Lung (tissue), 12 donors: ENCODE measurements around the gene OSBPL9. TPM values are rescaled to one million over a fixed set of nuclear protein-coding genes. Genes with fewer than 3 reads are reported as not detected.

ENCODE experiments used
- ATAC-seq: fragments of 200-7000 bp; cut with Tn5 transposase; one replicate; pipeline ENCODE4 v1.9.1; 2020; ENCODE audit warnings: moderate number of reproducible peaks; ENCODE audit not compliant: insufficient read depth, low FRiP score
- DNase-seq, 3 donors: peaks; one replicate each; pipeline ENCODE4 v3.0.0-alpha.2; 2013 to 2017
- H3K27ac ChIP-seq, 2 donors: one replicate each; pipeline ENCODE4 v1.5.1; 2013; ENCODE audit warnings: mild to moderate bottlenecking in 2 of 2, moderate library complexity in 2 of 2, control low read depth in 1 of 2, inconsistent platforms in 1 of 2, low read depth in 1 of 2, low read length in 1 of 2
- H3K27me3 ChIP-seq, 3 donors: one replicate each; pipeline ENCODE4 v1.5.1; 2013; ENCODE audit warnings: low read length in 2 of 3; ENCODE audit not compliant: control insufficient read depth in 3 of 3, insufficient read depth in 3 of 3
- H3K36me3 ChIP-seq, 4 donors: one replicate each; pipeline ENCODE4 v1.5.1; 2013; ENCODE audit warnings: low read length in 4 of 4, mild to moderate bottlenecking in 1 of 4, moderate library complexity in 1 of 4; ENCODE audit not compliant: control insufficient read depth in 4 of 4, insufficient read depth in 4 of 4
- H3K4me1 ChIP-seq, 5 donors: one replicate each; pipeline ENCODE4 v1.5.1; 2013; ENCODE audit warnings: low read length in 5 of 5, mild to moderate bottlenecking in 2 of 5, moderate library complexity in 1 of 5; ENCODE audit not compliant: control insufficient read depth in 5 of 5, insufficient read depth in 5 of 5
- H3K4me3 ChIP-seq: one replicate; pipeline ENCODE4 v1.5.1; 2013; ENCODE audit warnings: mild to moderate bottlenecking, control low read depth, moderate library complexity
- H3K9ac ChIP-seq, 2 donors: one replicate each; pipeline ENCODE4 v1.5.1; 2013; ENCODE audit warnings: low read length in 2 of 2, control low read depth in 1 of 2; ENCODE audit not compliant: insufficient read depth in 1 of 2
- H3K9me3 ChIP-seq, 4 donors: one replicate each; pipeline ENCODE4 v1.5.1; 2013; ENCODE audit warnings: low read length in 3 of 4, mild to moderate bottlenecking in 1 of 4, moderate library complexity in 1 of 4; ENCODE audit not compliant: control insufficient read depth in 4 of 4, insufficient read depth in 3 of 4
- CTCF ChIP-seq: IDR thresholded peaks from 2 replicates; pipeline ENCODE4 v1.5.1; 2012; ENCODE audit warnings: mild to moderate bottlenecking; ENCODE audit errors: control extremely low read depth, extremely low read depth
- WGBS, 2 donors: extraction: QIAGEN DNeasy Blood & Tissue Kit; methylation state at CpG; one replicate each; pipeline ENCODE4 v1.1.7; 2013; 5-methylcytosine and 5-hydroxymethylcytosine counted together
- polyA plus RNA-seq, 2 donors: library from polyadenylated mRNA; stranded (reverse); fragments of 200-250 nt; gene quantifications; one replicate each; pipeline ENCODE4 v1.2.1, GENCODE V29; 2013
- total RNA-seq, 2 donors: library from RNA; depleted of rRNA in 1 of 2; stranded (reverse); fragments of >200 nt in 1 of 2; gene quantifications; one replicate each; pipeline ENCODE4 v1.2.1, GENCODE V29; 2014 to 2021
- donor health status: control.
- donor health status: control.
- donor health status: Bipolar disorder and iron deficiency.
- donor health status: healthy.
- donor health status: DM: yes; HTN: yes; CAD: no.

OSBPL9 gene
- total and polyA plus RNA-seq, 4 donors: 36.8 to 135 (median 72.4) TPM

- Histone ChIP-seq H3K27me3 (no peaks in the 10 kb centered on the region), H3K4me1 (peaks cover 0 to 26% (median 9%) of the 10 kb centered on the region in 5 donors), H3K27ac (no peak overlapping the region), H3K36me3 (no peaks in the 10 kb centered on the region), H3K9ac (no peak overlapping the region), H3K9me3 (no peaks in the 10 kb centered on the region), H3K4me3 (no peak overlapping the region)
- no peak for DNase-seq
- no peak for ATAC-seq
- TF ChIP-seq CTCF: no peak
- 86 to 96% methylated on average over 4 of the region's 4 CpGs for WGBS, 2 donors
Observed at GRCh38 chr1:51610637-51611036, 6.3 kb upstream of the OSBPL9 start.

- no peak for TF ChIP-seq CTCF
- no peak overlapping the region for H3K9ac ChIP-seq
- peak overlapping the region in 1 of 2 donors; percentile 46 for H3K27ac ChIP-seq
- ATAC-seq (no peak), DNase-seq (peak; percentile 25 to 95 (median 92))
- no peaks in the 10 kb centered on the region for H3K36me3 ChIP-seq
- no peaks in the 10 kb centered on the region for H3K9me3 ChIP-seq
- H3K4me1 ChIP-seq: peaks cover 3 to 31% (median 9%) of the 10 kb centered on the region in 5 donors
- no peaks in the 10 kb centered on the region for H3K27me3 ChIP-seq
- no peak overlapping the region for H3K4me3 ChIP-seq
- WGBS, 2 donors: 38 to 44% methylated on average over 2 of the region's 2 CpGs
Observed at GRCh38 chr1:51612447-51612961, 4.4 kb upstream of the OSBPL9 start.

DNA sequence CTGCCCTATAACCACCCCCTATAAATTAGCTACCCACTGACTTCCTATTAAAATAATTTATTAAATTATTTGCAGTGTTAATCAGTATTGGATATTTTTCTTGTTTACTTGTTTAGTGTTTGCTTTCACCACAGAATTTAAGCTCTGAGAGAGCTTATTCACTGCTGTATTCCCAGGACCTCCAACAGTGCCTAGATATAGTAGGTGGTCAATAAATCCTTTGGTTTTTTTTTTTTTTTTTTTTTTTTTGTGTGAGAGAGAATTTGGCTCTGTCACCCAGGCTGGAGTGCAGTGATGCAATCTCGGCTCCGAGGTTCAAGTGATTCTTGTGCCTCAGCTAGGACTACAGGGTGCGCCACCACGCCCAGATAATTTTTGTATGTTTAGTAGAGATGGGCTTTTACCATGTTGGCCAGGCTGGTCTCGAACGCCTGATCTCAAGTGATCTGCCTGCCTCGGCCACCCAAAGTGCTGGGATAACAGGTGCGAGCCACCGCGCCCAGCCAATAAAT, 1.1 kb upstream of the OSBPL9 start:
- Histone ChIP-seq H3K9me3 (no peaks in the 10 kb centered on the region), H3K27me3 (no peaks in the 10 kb centered on the region), H3K36me3 (no peaks in the 10 kb centered on the region), H3K9ac (no peak overlapping the region), H3K4me3 (no peak overlapping the region), H3K27ac (no peak overlapping the region), H3K4me1 (peaks cover 9 to 54% (median 15%) of the 10 kb centered on the region in 5 donors)
- DNase-seq: no peak
- no peak for ATAC-seq
- no peak for TF ChIP-seq CTCF
- 81 to 86% methylated on average over 10 of the region's 10 CpGs for WGBS, 2 donors

- Histone ChIP-seq H3K4me1 (peaks cover 9 to 54% (median 15%) of the 10 kb centered on the region in 5 donors), H3K27me3 (no peaks in the 10 kb centered on the region), H3K36me3 (no peaks in the 10 kb centered on the region), H3K27ac (no peak overlapping the region), H3K4me3 (no peak overlapping the region), H3K9ac (no peak overlapping the region), H3K9me3 (no peaks in the 10 kb centered on the region)
- WGBS, 2 donors: 62 to 69% methylated on average over 4 of the region's 4 CpGs
- DNase-seq: no peak
- no peak for ATAC-seq
- TF ChIP-seq CTCF: no peak
Observed at GRCh38 chr1:51616490-51616889, 402 bp upstream of the OSBPL9 start.
